Testis (tissue), 3 donors: ENCODE measurements around the gene SMOC2. TPM values are rescaled to one million over a fixed set of nuclear protein-coding genes. Genes with fewer than 3 reads are reported as not detected.

Experiments used
- DNase-seq: peaks from one replicate; pipeline ENCODE4 v3.0.0-alpha.2; 2019
- H3K27ac ChIP-seq, 2 donors: fragments of 200-600 bp; sonication (generic); one replicate each; pipeline ENCODE4 v1.5.1; 2019
- H3K27me3 ChIP-seq: fragments of 200-600 bp; sonication (generic); one replicate; pipeline ENCODE4 v1.5.1; 2019
- H3K36me3 ChIP-seq: fragments of 200-600 bp; sonication (generic); one replicate; pipeline ENCODE4 v1.5.1; 2017; ENCODE audit warnings: low read depth; ENCODE audit errors: missing control alignments
- H3K4me1 ChIP-seq: fragments of 200-600 bp; sonication (generic); one replicate; pipeline ENCODE4 v1.5.1; 2019
- H3K4me3 ChIP-seq, 2 donors: fragments of 200-600 bp; sonication (generic); one replicate each; pipeline ENCODE4 v1.5.1; 2017 to 2019
- H3K9me3 ChIP-seq: fragments of 200-600 bp; sonication (generic); one replicate; pipeline ENCODE4 v1.5.1; 2017
- CTCF ChIP-seq, 3 experiments: fragments of 450-650 bp in 2 of 3; fragments of 200-600 bp in 1 of 3; sonication (generic) in 1 of 3; IDR thresholded peaks; one replicate each; pipeline ENCODE4 v1.5.1; 2016 to 2019; ENCODE audit warnings: antibody characterized with exemption in 3 of 3, mild to moderate bottlenecking in 2 of 3, moderate library complexity in 1 of 3
- POLR2A ChIP-seq: fragments of 450-650 bp; IDR thresholded peaks from one replicate; pipeline ENCODE4 v1.6.1; 2017; ENCODE audit warnings: antibody characterized with exemption, mild to moderate bottlenecking, moderate library complexity
- WGBS, 2 donors: methylation state at CpG; one replicate each; pipeline ENCODE4 v1.1.5; 2018; 5-methylcytosine and 5-hydroxymethylcytosine counted together
- intact Hi-C: fragments of 100-400 bp; cut with DNase I; formaldehyde crosslinking; loops from one replicate; pipeline ENCODE4 v1.15.1; 2023; ENCODE audit warnings: low total_unique reads
- polyA plus RNA-seq: library from polyadenylated mRNA; stranded (reverse); fragments of 350-450 nt; fragmentation: Illumina TruSeq; extraction: RNeasy Lipid Tissue Mini Kit (QIAGEN cat#74804); gene quantifications from one replicate; pipeline ENCODE4 v1.2.3, GENCODE V29; 2014; ENCODE audit warnings: low read depth, low replicate concordance; ENCODE audit not compliant: insufficient read depth
- total RNA-seq, 2 donors: library from RNA; depleted of rRNA; stranded (reverse); fragments of >200 nt; gene quantifications; one replicate each; pipeline ENCODE4 v1.2.3, GENCODE V29; 2016

SMOC2 gene
- total and polyA plus RNA-seq, 3 donors from 2014 or later, result 78.4 to 140 (median 110) TPM

- no peak overlapping the region for H3K4me3 ChIP-seq
- intact Hi-C loops, result no loop called here
These were observed 7.1 kb upstream of the SMOC2 start for GRCh38 chr6:168433898-168434297.

GRCh38 chr6:168434505-168434904 is 6.5 kb upstream of the SMOC2 start:
- H3K27ac ChIP-seq, result no peak overlapping the region
- intact Hi-C loops, result no loop called here
- no peaks in the 10 kb centered on the region for H3K9me3 ChIP-seq
- H3K4me1 ChIP-seq, result peaks cover 4% of the 10 kb centered on the region
- no peak for TF ChIP-seq POLR2A
- TF ChIP-seq CTCF (IDR thresholded peaks at IDR 0.05), result no peak
- 66 to 69% methylated on average over 6 of the region's 6 CpGs for WGBS, 2 donors
- no peaks in the 10 kb centered on the region for H3K36me3 ChIP-seq
- H3K4me3 ChIP-seq, result no peak overlapping the region
- no peaks in the 10 kb centered on the region for H3K27me3 ChIP-seq
- DNase-seq, result no peak

More at GRCh38 chr6:168433898-168434297, 7.1 kb upstream of the SMOC2 start:
- H3K27ac ChIP-seq, result no peak overlapping the region
- no peak for DNase-seq
- 87 to 94% methylated on average over 8 of the region's 8 CpGs for WGBS, 2 donors
- H3K9me3 ChIP-seq, result no peaks in the 10 kb centered on the region
- H3K36me3 ChIP-seq, result no peaks in the 10 kb centered on the region
- no peaks in the 10 kb centered on the region for H3K27me3 ChIP-seq
- H3K4me1 ChIP-seq, result no peaks in the 10 kb centered on the region
- TF ChIP-seq CTCF (IDR thresholded peaks at IDR 0.05), result no peak
- no peak for TF ChIP-seq POLR2A

GRCh38 chr6:168437751-168438150 is 3.2 kb upstream of the SMOC2 start:
- Histone ChIP-seq H3K4me1 (peaks cover 24% of the 10 kb centered on the region), H3K36me3 (no peaks in the 10 kb centered on the region), H3K27me3 (no peaks in the 10 kb centered on the region), H3K27ac (no peak overlapping the region), H3K4me3 (no peak overlapping the region), H3K9me3 (no peaks in the 10 kb centered on the region)
- WGBS, 2 donors, result 81 to 84% methylated on average over 9 of the region's 9 CpGs
- intact Hi-C loops, result no loop called here
- TF ChIP-seq POLR2A (no peak), CTCF (IDR thresholded peaks at IDR 0.05) (no peak)
- no peak for DNase-seq

GRCh38 chr6:168438783-168439520 is 2.0 kb upstream of the SMOC2 start:
- WGBS, 2 donors, result 68 to 78% methylated on average over 4 of the region's 4 CpGs
- no peak for DNase-seq
- Histone ChIP-seq H3K27ac (no peak overlapping the region), H3K27me3 (no peaks in the 10 kb centered on the region), H3K36me3 (no peaks in the 10 kb centered on the region), H3K4me3 (no peak overlapping the region), H3K9me3 (no peaks in the 10 kb centered on the region), H3K4me1 (peaks cover 24% of the 10 kb centered on the region)
- no peak for TF ChIP-seq POLR2A
- no peak for TF ChIP-seq CTCF (IDR thresholded peaks at IDR 0.05)
- intact Hi-C loops, result no loop called here
